IPS DF 4.7 (cell line): Measurements from ENCODE around the gene POTEI.
"Not testable (repeated sequence)": the region's sequence is repeated elsewhere in the genome, so short reads cannot be mapped to it uniquely, and the experiment has no call there.

ENCODE experiments used
- DNase-seq: peaks from one replicate; pipeline ENCODE4 v3.0.0-alpha.2; 2013; ENCODE audit warnings: low spot score; ENCODE audit errors: extremely low read depth

The POTEI gene

DNA sequence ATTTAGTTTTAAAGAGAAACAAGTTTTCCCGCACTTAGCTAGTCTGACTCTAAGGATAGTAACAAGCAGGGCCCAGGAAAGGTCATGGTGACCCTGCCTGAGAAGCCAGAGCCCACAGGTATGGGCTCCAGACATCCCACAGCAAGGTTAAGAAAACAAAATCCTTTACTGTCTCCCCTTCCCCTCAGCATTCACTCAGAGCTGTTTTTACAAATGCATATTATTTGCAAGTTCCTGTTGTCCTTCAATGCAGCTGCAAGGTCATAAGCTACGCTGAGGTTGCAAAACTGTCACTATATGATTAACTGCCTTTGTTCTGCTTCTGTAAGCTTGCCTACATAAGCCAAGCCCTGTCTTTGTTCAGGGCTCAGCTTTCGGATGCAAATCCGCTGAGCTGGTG lies 18.1 kb downstream of the POTEI start:
- DNase-seq, result not testable (repeated sequence)

DNA sequence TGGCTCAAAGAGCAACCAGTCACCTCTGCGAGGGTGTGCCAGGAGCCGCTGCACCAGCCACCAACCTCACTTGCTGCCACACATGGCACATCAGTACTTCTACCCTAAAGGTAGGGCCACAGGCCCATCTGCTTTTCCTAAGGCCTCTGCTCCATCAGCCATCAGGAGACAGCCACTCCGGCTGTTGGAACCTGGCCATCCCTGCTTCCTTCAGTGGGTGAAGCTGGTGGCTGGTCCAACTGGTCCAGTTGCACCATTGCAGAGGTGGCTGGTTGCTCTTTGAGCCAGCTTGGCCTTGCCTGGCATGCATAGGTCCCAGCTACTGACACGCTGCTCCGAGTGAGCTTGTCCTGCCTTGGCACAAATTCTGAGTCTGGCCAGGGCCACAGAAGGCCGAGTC lies 53.7 kb downstream of the POTEI start:
- DNase-seq, result not testable (repeated sequence)

DNA sequence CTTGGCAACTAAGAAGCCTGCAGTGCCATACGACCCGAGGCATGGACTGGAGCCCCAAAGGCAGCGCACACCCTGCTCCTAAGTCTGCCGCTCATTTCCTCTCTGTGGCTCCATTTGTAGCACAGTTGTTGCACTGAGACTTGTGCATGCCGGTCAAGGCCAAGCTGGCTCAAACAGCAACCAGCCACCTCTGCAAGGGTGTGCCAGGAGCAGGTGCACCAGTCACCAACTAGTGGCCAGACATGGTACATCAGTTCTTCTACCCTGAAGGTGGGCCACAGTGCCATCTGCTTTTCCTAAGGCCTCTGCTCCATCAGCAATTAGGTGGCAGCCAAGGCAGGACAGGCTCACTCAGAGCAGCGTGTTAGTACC lies 54.4 kb downstream of the POTEI start:
- DNase-seq, result peak; percentile 9

DNA sequence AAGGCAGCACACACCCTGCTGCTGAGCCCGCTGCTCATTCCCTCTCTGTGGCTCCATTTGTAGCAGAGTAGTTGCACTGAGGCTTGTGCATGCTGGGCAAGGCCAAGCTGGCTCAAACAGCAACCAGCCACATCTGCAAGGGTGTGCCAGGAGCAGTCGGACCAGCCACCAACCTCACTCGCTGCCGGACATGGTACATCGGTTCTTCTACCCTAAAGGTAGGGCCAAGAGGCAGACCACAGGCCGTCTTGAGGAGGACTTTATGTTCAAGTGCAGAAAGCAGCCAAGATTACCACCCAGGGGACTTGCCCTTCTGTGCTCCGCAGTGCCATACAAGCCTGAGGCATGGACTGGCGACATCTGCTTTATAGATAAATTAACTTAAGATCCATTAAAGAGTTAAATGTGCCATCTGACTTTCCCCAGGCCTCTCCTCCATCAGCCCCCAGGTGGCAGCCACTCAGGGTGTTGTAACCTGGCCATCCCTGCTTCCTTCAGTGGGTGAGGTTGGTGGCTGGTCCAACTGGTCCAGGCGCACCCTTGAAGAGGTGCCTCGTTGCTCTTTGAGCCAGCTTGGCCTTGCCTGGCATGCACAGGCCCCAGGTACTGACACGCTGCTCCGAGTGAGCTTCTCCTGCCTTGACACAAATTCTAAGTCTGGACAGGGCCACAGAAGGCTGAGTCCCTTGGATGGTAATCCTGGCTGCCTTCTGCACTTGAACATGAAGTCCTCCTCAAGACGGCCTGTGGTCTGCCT lies 55.0 kb downstream of the POTEI start:
- DNase-seq, result not testable (repeated sequence)

DNA sequence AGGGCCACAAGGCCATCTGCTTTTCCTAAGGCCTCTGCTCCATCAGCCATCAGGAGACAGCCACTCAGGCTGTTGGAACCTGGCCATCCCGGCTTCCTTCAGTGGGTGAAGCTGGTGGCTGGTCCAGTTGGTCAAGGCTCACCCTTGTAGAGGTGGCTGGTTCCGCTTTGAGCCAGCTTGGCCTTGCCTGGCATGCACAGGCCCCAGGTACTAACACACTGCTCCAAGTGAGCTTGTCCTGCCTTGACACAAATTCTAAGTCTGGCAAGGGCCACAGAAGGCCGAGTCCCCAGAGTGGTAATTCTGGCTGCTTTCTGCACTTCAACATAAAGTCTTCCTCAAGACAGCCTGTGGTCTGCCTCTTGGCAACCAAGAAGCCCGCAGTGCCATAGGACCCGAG lies 56.2 kb downstream of the POTEI start:
- DNase-seq, result not testable (repeated sequence)

DNA sequence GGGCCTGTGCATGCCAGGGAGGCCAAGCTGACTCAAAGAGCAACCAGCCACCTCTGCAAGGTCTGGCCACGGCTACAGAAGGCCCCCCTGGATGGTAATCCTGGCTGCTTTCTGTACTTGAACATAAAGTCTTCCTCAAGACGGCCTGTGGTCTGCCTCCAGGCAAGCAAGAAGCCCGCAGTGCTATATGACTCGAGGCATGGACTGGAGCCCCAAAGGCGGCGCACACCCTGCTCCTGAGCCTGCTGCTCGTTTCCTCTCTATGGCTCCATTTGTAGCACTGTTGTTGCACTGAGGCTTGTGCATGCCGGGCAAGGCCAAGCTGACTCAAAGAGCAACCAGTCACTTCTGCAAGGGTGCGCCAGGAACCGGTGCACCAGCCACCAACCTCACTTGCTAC lies 57.3 kb downstream of the POTEI start:
- DNase-seq, result not testable (repeated sequence)

DNA sequence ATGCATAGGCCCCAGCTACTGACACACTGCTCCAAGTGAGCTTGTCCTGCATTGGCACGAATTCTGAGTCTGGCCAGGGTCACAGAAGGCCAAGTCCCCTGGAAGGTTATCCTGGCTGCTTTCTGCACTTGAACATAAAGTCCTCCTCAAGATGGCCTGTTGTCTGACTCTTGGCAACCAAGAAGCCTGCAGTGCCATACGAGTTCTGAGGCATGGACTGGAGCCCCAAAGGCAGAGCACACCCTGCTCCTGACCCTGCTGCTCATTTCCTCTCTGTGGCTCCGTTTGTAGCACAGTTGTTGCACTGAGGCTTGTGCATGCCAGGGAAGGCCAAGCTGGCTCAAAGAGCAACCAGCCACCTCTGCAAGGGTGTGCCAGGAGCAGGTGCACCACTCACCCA lies 57.9 kb downstream of the POTEI start:
- DNase-seq, result not testable (repeated sequence)

DNA sequence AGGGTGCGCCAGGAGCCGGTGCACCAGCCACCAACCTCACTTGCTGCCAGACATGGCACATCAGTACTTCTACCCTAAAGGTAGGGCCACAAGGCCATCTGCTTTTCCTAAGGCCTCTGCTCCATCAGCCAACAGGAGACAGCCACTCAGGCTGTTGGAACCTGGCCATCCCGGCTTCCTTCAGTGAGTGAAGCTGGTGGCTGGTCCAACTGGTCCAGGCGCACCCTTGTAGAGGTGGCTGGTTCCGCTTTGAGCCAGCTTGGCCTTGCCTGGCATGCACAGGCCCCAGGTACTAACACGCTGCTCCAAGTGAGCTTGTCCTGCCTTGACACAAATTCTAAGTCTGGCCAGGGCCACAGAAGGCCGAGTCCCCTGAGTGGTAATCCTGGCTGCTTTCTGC lies 58.8 kb downstream of the POTEI start:
- DNase-seq, result not testable (repeated sequence)

DNA sequence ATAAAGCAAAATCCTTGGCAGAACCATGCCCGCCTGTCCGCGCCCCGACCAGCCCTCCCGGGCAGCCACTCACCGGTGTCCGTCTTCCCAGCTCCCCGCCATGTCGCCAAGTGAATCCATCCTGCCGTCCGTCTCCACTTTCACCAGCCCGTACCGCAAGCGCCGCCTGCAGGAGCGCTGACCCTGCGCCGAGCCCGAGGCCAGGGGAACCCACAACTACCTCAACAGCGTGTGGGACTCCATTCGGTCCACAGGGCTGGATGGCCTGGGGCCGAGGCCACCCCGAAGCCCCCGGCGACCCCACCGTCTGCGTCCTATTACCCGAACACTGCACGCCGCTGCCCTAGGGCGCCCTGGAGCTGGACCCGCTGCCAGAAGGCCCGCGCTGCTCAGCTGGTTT lies 81.5 kb downstream of the POTEI start:
- DNase-seq, result not testable (repeated sequence)

DNA sequence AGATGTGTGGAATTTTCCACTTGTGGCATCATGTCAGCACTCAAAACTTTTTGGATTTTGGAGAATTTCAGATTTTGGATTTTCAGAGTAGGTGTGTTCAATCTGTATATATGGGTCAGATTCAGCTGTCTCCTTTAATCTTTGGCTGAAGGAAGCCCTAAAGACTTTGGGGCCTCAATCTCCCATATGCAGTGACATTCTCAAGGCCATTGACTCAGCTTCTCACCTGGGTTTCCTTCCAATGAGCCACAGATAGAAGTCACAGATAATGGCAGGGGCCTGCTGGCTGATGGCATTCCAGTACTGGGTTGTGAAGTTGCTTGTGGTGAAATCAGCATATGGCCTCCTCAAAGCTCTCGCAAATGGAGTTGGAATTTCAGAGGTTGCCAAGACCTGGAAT lies 90.3 kb downstream of the POTEI start:
- DNase-seq, result not testable (repeated sequence)

DNA sequence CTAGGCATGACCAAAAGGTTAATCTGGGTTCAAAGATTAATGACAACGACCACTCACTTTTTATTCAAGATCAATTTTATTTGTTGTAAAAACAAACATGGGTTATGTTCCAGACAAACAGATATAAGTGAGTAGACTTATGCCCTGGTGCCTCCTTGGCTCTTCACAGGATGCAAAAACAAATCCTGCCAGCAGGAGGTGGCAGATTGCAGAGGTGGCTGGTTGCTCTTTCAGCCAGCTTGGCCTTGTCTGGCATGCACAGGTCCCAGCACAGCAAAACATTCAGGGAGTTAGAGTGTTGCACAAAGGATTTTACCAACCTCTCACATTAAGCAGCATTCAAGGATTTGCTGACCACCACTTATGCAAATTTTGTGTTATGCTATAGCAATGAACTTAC lies 92.4 kb downstream of the POTEI start:
- not testable (repeated sequence) for DNase-seq
